ENCODE results near the gene PPP2R2B.

Gene PPP2R2B

GRCh38 chr5:146646441-146646840, 232.1 kb downstream of the PPP2R2B start:
- Histone ChIP-seq H3K36me3 (ENCODE audit: control insufficient read depth, insufficient read depth, low read length) (no peaks in the 10 kb centered on the region), H3K27me3 (replicated peaks; ENCODE audit: control insufficient read depth, insufficient read depth, low read length) (no peaks in the 10 kb centered on the region; the same call in 1 of the 2 replicates), H3K4me3 (replicated peaks; ENCODE audit: low read depth, low read length) (no peak overlapping the region)
- no peak for DNase-seq (ENCODE audit: extremely low read depth, insufficient read length)
- TF ChIP-seq, protein P1, sequence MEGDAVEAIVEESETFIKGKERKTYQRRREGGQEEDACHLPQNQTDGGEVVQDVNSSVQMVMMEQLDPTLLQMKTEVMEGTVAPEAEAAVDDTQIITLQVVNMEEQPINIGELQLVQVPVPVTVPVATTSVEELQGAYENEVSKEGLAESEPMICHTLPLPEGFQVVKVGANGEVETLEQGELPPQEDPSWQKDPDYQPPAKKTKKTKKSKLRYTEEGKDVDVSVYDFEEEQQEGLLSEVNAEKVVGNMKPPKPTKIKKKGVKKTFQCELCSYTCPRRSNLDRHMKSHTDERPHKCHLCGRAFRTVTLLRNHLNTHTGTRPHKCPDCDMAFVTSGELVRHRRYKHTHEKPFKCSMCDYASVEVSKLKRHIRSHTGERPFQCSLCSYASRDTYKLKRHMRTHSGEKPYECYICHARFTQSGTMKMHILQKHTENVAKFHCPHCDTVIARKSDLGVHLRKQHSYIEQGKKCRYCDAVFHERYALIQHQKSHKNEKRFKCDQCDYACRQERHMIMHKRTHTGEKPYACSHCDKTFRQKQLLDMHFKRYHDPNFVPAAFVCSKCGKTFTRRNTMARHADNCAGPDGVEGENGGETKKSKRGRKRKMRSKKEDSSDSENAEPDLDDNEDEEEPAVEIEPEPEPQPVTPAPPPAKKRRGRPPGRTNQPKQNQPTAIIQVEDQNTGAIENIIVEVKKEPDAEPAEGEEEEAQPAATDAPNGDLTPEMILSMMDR (IDR thresholded peaks at IDR 0.05; ENCODE audit: insufficient read depth, low read length, poor library complexity, severe bottlenecking), result no peak

DNA sequence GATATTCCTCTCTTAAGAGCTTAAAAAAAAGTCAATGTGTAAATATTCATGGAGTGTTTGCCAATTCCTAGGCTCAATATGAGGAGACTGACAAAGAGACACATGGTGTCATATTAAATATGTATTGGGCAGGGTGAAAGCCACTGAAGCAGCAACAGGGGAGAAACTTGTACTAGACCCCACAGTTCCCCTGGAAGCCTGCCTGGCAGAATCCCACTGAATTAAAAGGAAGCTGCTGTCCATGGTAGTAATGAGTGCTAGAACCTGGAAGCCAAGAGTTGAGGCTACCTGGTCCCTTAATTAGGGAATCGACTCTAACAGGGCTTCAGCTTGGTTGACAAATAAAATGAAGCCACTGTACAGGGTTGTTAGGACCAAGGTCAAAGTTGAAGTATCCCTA, 233.2 kb downstream of the PPP2R2B start:
- no peak for DNase-seq (ENCODE audit: extremely low read depth, insufficient read length)
- Histone ChIP-seq H3K4me3 (replicated peaks; ENCODE audit: low read depth, low read length) (no peak overlapping the region), H3K27me3 (replicated peaks; ENCODE audit: control insufficient read depth, insufficient read depth, low read length) (no peaks in the 10 kb centered on the region; the same call in 1 of the 2 replicates), H3K36me3 (ENCODE audit: control insufficient read depth, insufficient read depth, low read length) (no peaks in the 10 kb centered on the region)
- TF ChIP-seq, protein P1 (IDR thresholded peaks at IDR 0.05; ENCODE audit: insufficient read depth, low read length, poor library complexity, severe bottlenecking), result no peak

GRCh38 chr5:146644831-146645230, 233.7 kb downstream of the PPP2R2B start:
- no peak for DNase-seq (ENCODE audit: extremely low read depth, insufficient read length)
- Histone ChIP-seq H3K36me3 (ENCODE audit: control insufficient read depth, insufficient read depth, low read length) (no peaks in the 10 kb centered on the region), H3K4me3 (replicated peaks; ENCODE audit: low read depth, low read length) (no peak overlapping the region), H3K27me3 (replicated peaks; ENCODE audit: control insufficient read depth, insufficient read depth, low read length) (no peaks in the 10 kb centered on the region; the same call in 1 of the 2 replicates)
- TF ChIP-seq, protein P1 (IDR thresholded peaks at IDR 0.05; ENCODE audit: insufficient read depth, low read length, poor library complexity, severe bottlenecking), result no peak

DNA sequence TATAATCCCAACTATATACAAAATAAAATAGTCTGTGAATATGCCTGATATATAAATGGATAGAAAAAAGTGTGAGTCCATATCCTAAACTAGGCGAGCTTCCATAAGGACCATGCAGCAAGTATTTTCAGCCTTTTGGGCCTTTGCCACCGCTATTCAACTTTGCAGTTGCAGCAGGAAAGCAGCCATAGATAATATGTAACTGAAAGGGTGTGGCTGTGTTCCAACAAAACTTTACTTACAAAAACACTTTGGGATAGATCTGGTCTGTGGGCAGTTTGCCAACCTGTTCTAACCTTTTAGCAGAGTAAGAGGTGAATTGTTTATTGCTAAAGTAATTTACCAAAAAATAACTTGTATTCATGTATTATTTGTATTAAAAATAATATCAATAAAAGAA, 234.8 kb downstream of the PPP2R2B start:
- TF ChIP-seq, protein P1 (IDR thresholded peaks at IDR 0.05; ENCODE audit: insufficient read depth, low read length, poor library complexity, severe bottlenecking), result no peak
- no peaks in the 10 kb centered on the region; the same call in 1 of the 2 replicates for H3K27me3 ChIP-seq (replicated peaks; ENCODE audit: control insufficient read depth, insufficient read depth, low read length)
- H3K36me3 ChIP-seq (ENCODE audit: control insufficient read depth, insufficient read depth, low read length), result no peaks in the 10 kb centered on the region
- no peak for DNase-seq (ENCODE audit: extremely low read depth, insufficient read length)
- H3K4me3 ChIP-seq (replicated peaks; ENCODE audit: low read depth, low read length), result no peak overlapping the region

GRCh38 chr5:146642410-146642809, 236.1 kb downstream of the PPP2R2B start:
- TF ChIP-seq, protein P1 (IDR thresholded peaks at IDR 0.05; ENCODE audit: insufficient read depth, low read length, poor library complexity, severe bottlenecking), result no peak

DNA sequence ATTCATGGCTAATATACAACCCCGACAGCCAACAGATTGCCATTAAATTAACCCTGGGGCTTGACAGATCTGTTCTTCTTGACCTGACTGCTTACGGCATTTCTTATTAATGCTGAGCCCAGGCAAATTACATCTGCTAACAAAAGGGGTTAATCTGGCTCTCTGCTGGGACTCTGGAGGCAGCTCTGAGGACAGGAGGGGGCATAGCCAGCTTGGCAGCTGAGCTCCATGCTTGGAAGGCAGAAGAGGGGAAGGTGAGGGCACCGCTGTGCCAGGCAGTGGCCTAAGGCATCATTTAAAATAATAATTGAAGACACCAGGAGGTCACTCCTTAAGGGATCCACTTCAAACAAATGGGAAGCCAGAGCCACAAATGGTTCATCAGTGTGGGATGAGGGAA, 236.6 kb downstream of the PPP2R2B start:
- TF ChIP-seq, protein P1 (IDR thresholded peaks at IDR 0.05; ENCODE audit: insufficient read depth, low read length, poor library complexity, severe bottlenecking), result no peak
- no peak overlapping the region for H3K4me3 ChIP-seq (replicated peaks; ENCODE audit: low read depth, low read length)
- H3K36me3 ChIP-seq (ENCODE audit: control insufficient read depth, insufficient read depth, low read length), result no peaks in the 10 kb centered on the region
- DNase-seq (ENCODE audit: extremely low read depth, insufficient read length), result no peak
- no peaks in the 10 kb centered on the region; the same call in 1 of the 2 replicates for H3K27me3 ChIP-seq (replicated peaks; ENCODE audit: control insufficient read depth, insufficient read depth, low read length)

More at GRCh38 chr5:146642410-146642809, 236.1 kb downstream of the PPP2R2B start:
- Histone ChIP-seq H3K27me3 (replicated peaks; ENCODE audit: control insufficient read depth, insufficient read depth, low read length) (no peaks in the 10 kb centered on the region; the same call in 1 of the 2 replicates), H3K36me3 (ENCODE audit: control insufficient read depth, insufficient read depth, low read length) (no peaks in the 10 kb centered on the region), H3K4me3 (replicated peaks; ENCODE audit: low read depth, low read length) (no peak overlapping the region)
- DNase-seq (ENCODE audit: extremely low read depth, insufficient read length), result no peak

Measured in GM06990 (cell line).